ENCODE measurements around the gene TOP1.

Gene TOP1

GRCh38 chr20:41028359-41029149, at the start of gene TOP1:
Gene TOP1 (plus strand): TSS chr20:41028822. CDS start chr20:41029068, 246 bp downstream.
- DNase-seq (ENCODE audit: low read depth in 2 of 2), result peak; percentile 99 to 100

- DNase-seq (ENCODE audit: low read depth in 2 of 2), result no peak
Measured at GRCh38 chr20:40979247-40979646, 49.4 kb upstream of the TOP1 start.

GRCh38 chr20:40980106-40980827, 48.4 kb upstream of the TOP1 start:
- no peak for DNase-seq (ENCODE audit: low read depth in 2 of 2)

GRCh38 chr20:40980828-40981310, 47.8 kb upstream of the TOP1 start:
- no peak for DNase-seq (ENCODE audit: low read depth in 2 of 2)

- no peak for DNase-seq (ENCODE audit: low read depth in 2 of 2)
Measured at GRCh38 chr20:40982415-40983145, 46.0 kb upstream of the TOP1 start.

GRCh38 chr20:40983898-40984297, 44.7 kb upstream of the TOP1 start:
- DNase-seq (ENCODE audit: low read depth in 2 of 2), result no peak

GRCh38 chr20:40984496-40984895, 44.1 kb upstream of the TOP1 start:
- no peak for DNase-seq (ENCODE audit: low read depth in 2 of 2)

GRCh38 chr20:40986774-40987173, 41.8 kb upstream of the TOP1 start:
- DNase-seq (ENCODE audit: low read depth in 2 of 2), result no peak

- peak; percentile 27 to 47 for DNase-seq (ENCODE audit: low read depth in 2 of 2)
Measured at GRCh38 chr20:40990542-40991120, 38.0 kb upstream of the TOP1 start.

- DNase-seq (ENCODE audit: low read depth in 2 of 2), result no peak
Measured at GRCh38 chr20:40991181-40991889, 37.3 kb upstream of the TOP1 start.

- no peak for DNase-seq (ENCODE audit: low read depth in 2 of 2)
Measured at GRCh38 chr20:40992349-40993113, 36.1 kb upstream of the TOP1 start.

- no peak for DNase-seq (ENCODE audit: low read depth in 2 of 2)
Measured at GRCh38 chr20:40993794-40994540, 34.7 kb upstream of the TOP1 start.

- DNase-seq (ENCODE audit: low read depth in 2 of 2), result no peak
Measured at GRCh38 chr20:40996326-40996725, 32.3 kb upstream of the TOP1 start.

- no peak for DNase-seq (ENCODE audit: low read depth in 2 of 2)
Measured at GRCh38 chr20:40997116-40997515, 31.5 kb upstream of the TOP1 start.

- no peak for DNase-seq (ENCODE audit: low read depth in 2 of 2)
Measured at GRCh38 chr20:40999841-41000240, 28.8 kb upstream of the TOP1 start.

GRCh38 chr20:41000628-41001027, 28.0 kb upstream of the TOP1 start:
- DNase-seq (ENCODE audit: low read depth in 2 of 2), result no peak

- DNase-seq (ENCODE audit: low read depth in 2 of 2), result no peak
Measured at GRCh38 chr20:41001497-41001896, 27.1 kb upstream of the TOP1 start.

GRCh38 chr20:41002842-41003142, 25.8 kb upstream of the TOP1 start:
- DNase-seq (ENCODE audit: low read depth in 2 of 2), result no peak

- DNase-seq (ENCODE audit: low read depth in 2 of 2), result peak; percentile 18 to 42
Measured at GRCh38 chr20:41003143-41003935, 25.3 kb upstream of the TOP1 start.
